ENCODE data around the gene SLC2A11. TPM values are rescaled to one million over a fixed set of nuclear protein-coding genes. Genes with fewer than 3 reads are reported as not detected.

The SLC2A11 gene
- total and polyA plus RNA-seq, 9 of the 15 experiments (the other 6 are each of a cell fraction or from before 2014, with no cell fraction given) = 0.44 to 2.7 (median 2.1) TPM

GRCh38 chr22:23910496-23911190 is 53.0 kb downstream of the SLC2A11 start:
- TF ChIP-seq NFE2 (IDR thresholded peaks at IDR 0.05; ENCODE audit: low read depth) (peak; percentile 8; the same call in 1 of the 2 replicates), DACH1 (IDR thresholded peaks at IDR 0.05; ENCODE audit: partially characterized antibody) (no peak)
- no peak overlapping the region for H2AFZ ChIP-seq (ENCODE audit: low read depth, low read length)
- no peak overlapping the region for H3K4me2 ChIP-seq (ENCODE audit: insufficient read depth, low read length)
- no peak overlapping the region for H3K27ac ChIP-seq (ENCODE audit: extremely low read depth, low read depth, low read length)
- no peaks in the 10 kb centered on the region for H3K9me3 ChIP-seq (replicated peaks; ENCODE audit: control insufficient read depth, insufficient read depth, low read depth, low read length)
- no peak overlapping the region for H3K4me3 ChIP-seq
- BruUV-seq (replicated peaks) = no TSS peak
- H3K27me3 ChIP-seq (ENCODE audit: control insufficient read depth in 2 of 2, insufficient read depth in 2 of 2, low read length in 2 of 2) = no peaks in the 10 kb centered on the region
- intact Hi-C loops (cut with micrococcal nuclease) = no loop called here
- in situ Hi-C loops (cut with MboI) = no loop called here
- no peak for DNase-seq (ENCODE audit: extremely low read depth in 1 of 4, low spot score in 3 of 4)
- no peak overlapping the region for H3K9ac ChIP-seq (ENCODE audit: insufficient read depth in 1 of 2, low read depth in 2 of 2, low read length in 2 of 2)
- 58% methylated on average over 2 of the region's 3 CpGs for WGBS (ENCODE audit: insufficient coverage, low coverage, missing lambda C conversion rate)
- no peak for ATAC-seq
- peaks cover 0 to 4% of the 10 kb centered on the region in 2 experiments; a peak in 2 of 5 replicates for H3K4me1 ChIP-seq (replicated peaks in 1 of 2; ENCODE audit: control insufficient read depth in 2 of 2, insufficient read depth in 2 of 2, low read length in 2 of 2)
- H3K36me3 ChIP-seq (ENCODE audit: control insufficient read depth, insufficient read depth, low read length) = peaks cover 15% of the 10 kb centered on the region; the same call in 2 of the 3 replicates
- H3K79me2 ChIP-seq (ENCODE audit: control insufficient read depth, insufficient read depth, low read length) = no peaks in the 10 kb centered on the region; the same call in 2 of the 3 replicates
- CTCF ChIA-PET (ENCODE audit: low intra/inter-chr PET ratio) = no interaction called here
- POLR2A ChIA-PET = interaction anchor here (0.6 to 1.5 kb wide), 4 partner anchors 9 to 18 kb away, joined by 3 to 4 read pairs (median 4); partner anchors contain the start of gene MIF
- no peaks in the 10 kb centered on the region for H3K9me1 ChIP-seq (ENCODE audit: control insufficient read depth, insufficient read depth, low read length)
- H4K20me1 ChIP-seq (replicated peaks; ENCODE audit: control insufficient read depth, insufficient read depth, low read length) = no peaks in the 10 kb centered on the region
- FAIRE-seq = no peak

GRCh38 chr22:23911318-23911980 is 53.8 kb downstream of the SLC2A11 start:
- no peak overlapping the region for H3K4me3 ChIP-seq
- intact Hi-C loops (cut with micrococcal nuclease) = no loop called here

More at GRCh38 chr22:23911318-23911980, 53.8 kb downstream of the SLC2A11 start:
- Histone ChIP-seq H3K36me3 (ENCODE audit: control insufficient read depth, insufficient read depth, low read length) (peaks cover 16% of the 10 kb centered on the region; the same call in 2 of the 3 replicates), H3K9me3 (replicated peaks; ENCODE audit: control insufficient read depth, insufficient read depth, low read depth, low read length) (no peaks in the 10 kb centered on the region), H4K20me1 (replicated peaks; ENCODE audit: control insufficient read depth, insufficient read depth, low read length) (no peaks in the 10 kb centered on the region), H2AFZ (ENCODE audit: low read depth, low read length) (no peak overlapping the region), H3K27me3 (ENCODE audit: control insufficient read depth in 2 of 2, insufficient read depth in 2 of 2, low read length in 2 of 2) (no peaks in the 10 kb centered on the region), H3K9me1 (ENCODE audit: control insufficient read depth, insufficient read depth, low read length) (no peaks in the 10 kb centered on the region), H3K9ac (ENCODE audit: insufficient read depth in 1 of 2, low read depth in 2 of 2, low read length in 2 of 2) (no peak overlapping the region), H3K79me2 (ENCODE audit: control insufficient read depth, insufficient read depth, low read length) (no peaks in the 10 kb centered on the region; the same call in 2 of the 3 replicates), H3K27ac (ENCODE audit: extremely low read depth, low read depth, low read length) (no peak overlapping the region), H3K4me1 (replicated peaks in 1 of 2; ENCODE audit: control insufficient read depth in 2 of 2, insufficient read depth in 2 of 2, low read length in 2 of 2) (peaks cover 0 to 4% of the 10 kb centered on the region in 2 experiments; a peak in 2 of 5 replicates), H3K4me2 (ENCODE audit: insufficient read depth, low read length) (no peak overlapping the region)
- in situ Hi-C loops (cut with MboI) = no loop called here
- WGBS (ENCODE audit: insufficient coverage, low coverage, missing lambda C conversion rate) = 92% methylated on average over 11 of the region's 12 CpGs
- CTCF ChIA-PET (ENCODE audit: low intra/inter-chr PET ratio) = no interaction called here
- POLR2A ChIA-PET = interaction anchor here (0.7 to 2.9 kb wide), 4 partner anchors 9 to 17 kb away, joined by 3 to 13 read pairs (median 4); partner anchors contain the start of gene MIF
- DNase-seq (ENCODE audit: extremely low read depth in 1 of 4, low spot score in 3 of 4) (no peak), FAIRE-seq (no peak), ATAC-seq (no peak)
- BruUV-seq (replicated peaks) = no TSS peak
- no peak for TF ChIP-seq ZNF24 (IDR thresholded peaks at IDR 0.05)
- no peak for TF ChIP-seq CGGBP1 (CRISPR knock-in tag; IDR thresholded peaks at IDR 0.05)
